ENCODE data around the gene HSH2D.

- TF ChIP-seq CTCF (IDR thresholded peaks at IDR 0.05) (no peak), POLR2AphosphoS5 (IDR thresholded peaks at IDR 0.05) (no peak)
These were observed 2.6 kb downstream of the HSH2D start for GRCh38 chr19:16146112-16146511.
